Measurements from ENCODE around the gene ZNF554.

The ZNF554 gene

GRCh38 chr19:2877398-2878331, 58.0 kb downstream of the ZNF554 start:
- no peak for FAIRE-seq

GRCh38 chr19:2883686-2884439, 64.2 kb downstream of the ZNF554 start:
- FAIRE-seq, result no peak

GRCh38 chr19:2885736-2886135, 66.1 kb downstream of the ZNF554 start:
- no peak for FAIRE-seq

All from TTC549 (cell line).